HG02970 (cell line): ENCODE measurements around the gene NOS3.

ENCODE experiments used
- ATAC-seq: cut with Tn5 transposase; IDR thresholded peaks from one replicate; pipeline ENCODE4 v1.9.1; 2021; ENCODE audit warnings: mild to moderate bottlenecking, moderate library complexity, moderate number of reproducible peaks; ENCODE audit not compliant: unreplicated experiment, low FRiP score

The NOS3 gene

GRCh38 chr7:151053096-151053495, 62.3 kb downstream of the NOS3 start:
- ATAC-seq: no peak

- no peak for ATAC-seq
These were observed 62.9 kb downstream of the NOS3 start for GRCh38 chr7:151053751-151054150.

DNA sequence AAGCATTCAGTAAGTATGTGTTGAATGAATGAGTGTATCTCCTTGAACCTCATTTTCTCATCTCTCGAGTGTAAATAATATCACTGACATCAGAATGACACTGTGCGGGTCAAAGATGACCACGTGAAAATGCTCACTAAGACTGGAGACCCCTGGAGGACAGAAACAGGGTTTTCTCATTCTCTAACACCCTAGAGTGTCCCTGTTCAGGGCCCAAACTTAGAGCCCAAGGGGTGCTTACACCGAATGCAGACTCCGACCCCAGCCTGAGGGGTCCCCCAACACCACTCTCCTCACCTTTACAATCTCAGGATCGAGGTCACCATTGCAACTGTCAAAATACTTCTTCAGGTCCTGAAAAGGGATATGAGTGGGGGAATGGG, 65.5 kb downstream of the NOS3 start:
- ATAC-seq: no peak

DNA sequence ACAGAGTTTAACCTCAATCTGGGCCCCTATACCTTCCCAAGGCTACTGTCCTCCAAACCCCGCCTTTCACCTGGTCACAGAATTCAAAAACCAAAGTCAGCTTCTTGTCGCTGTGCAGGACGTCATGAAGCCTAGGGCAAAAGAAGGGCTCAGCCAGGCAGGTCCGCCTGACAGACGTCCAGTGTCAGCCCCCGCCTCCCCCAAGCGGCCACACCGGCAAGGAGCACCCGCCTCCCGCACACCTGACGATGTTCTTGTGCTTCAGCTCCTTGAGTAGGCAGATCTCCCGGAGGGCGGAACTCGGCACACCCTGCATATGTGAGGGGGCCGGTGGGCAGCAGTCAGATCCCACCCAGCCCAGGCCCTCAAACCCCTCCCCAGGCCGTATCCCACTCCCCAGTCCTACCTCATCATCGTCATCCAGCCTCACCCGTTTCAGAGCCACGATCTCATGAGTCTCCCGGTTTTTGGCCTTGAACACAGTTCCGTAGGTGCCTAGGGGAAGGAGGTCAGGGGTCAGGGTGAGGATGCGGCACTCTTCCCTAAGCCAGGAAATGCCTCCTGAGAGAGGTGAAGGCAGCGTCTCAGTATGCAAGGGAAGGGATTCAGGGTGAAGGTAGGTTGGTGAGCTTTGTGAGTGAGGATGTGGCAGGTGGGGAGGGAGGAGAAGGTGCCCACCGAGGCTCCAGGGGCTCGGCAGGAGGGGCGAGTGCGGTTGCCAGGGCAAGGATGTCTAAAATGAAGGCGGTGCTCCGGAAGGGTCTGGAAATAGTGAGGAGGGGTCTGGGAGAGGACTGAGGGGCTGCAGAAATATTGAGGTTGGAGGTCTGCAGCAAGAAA, 66.1 kb downstream of the NOS3 start:
- ATAC-seq: no peak

- peak; percentile 4 for ATAC-seq
These were observed 66.7 kb downstream of the NOS3 start, which contains the start of gene CDK5 for GRCh38 chr7:151057506-151057988. Gene CDK5 (minus strand): TSS chr7:151057897. CDS start chr7:151057848, 49 bp downstream.

- ATAC-seq: peak; percentile 84
These were observed 67.4 kb downstream of the NOS3 start for GRCh38 chr7:151057989-151058780.

DNA sequence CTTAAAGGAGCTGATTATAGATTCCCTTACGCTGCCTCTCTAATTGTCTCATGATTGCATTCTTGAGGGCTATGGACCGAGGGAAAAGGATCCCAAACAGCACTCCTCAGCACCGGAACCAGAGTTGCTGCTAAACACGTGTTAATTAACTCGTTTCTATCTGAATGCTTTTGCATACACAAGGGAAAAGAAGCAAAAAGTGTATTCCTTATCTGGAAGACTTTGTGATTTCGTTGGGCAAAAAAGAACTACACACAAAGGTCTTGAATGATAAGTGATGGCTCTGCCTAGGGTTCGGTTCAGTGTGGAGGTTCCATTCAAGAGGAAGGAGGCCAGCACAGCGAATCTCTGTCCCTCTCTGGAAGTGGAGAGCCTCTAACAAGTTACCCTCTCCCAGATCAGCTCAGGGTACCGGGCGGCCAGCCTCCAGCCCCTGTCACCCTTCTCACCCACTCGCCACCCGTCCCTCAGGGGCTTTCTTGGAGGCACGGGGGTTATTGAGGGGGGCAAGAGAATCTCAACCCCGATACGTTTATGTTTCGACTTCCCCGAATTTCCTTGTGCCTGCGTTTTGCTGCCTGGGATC, 68.1 kb downstream of the NOS3 start:
- ATAC-seq: no peak

GRCh38 chr7:151059367-151060112, 68.7 kb downstream of the NOS3 start, which contains the start of gene SLC4A2:
Gene SLC4A2 (plus strand): TSS chr7:151059589. CDS start chr7:151061988, 2,399 bp downstream.
- peak; percentile 39 for ATAC-seq

DNA sequence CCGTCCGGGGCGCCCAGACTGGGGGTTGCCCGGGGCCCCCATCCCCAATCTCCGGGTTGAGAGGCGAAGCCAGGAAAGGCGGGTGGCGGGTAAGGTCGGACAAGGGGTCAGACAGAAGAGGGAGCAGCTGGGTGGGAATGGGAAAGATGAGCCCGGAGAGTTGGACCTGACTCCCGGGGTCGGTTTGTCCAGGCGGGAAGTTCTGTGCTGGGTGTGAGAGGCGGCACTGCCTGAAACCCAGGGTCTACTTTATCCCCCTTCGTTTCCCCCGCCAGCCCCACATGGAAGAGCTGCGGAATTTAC, 69.2 kb downstream of the NOS3 start:
- ATAC-seq: no peak

GRCh38 chr7:151060416-151061212, 69.8 kb downstream of the NOS3 start:
- ATAC-seq: no peak

GRCh38 chr7:151061213-151062110, 70.6 kb downstream of the NOS3 start:
- no peak for ATAC-seq

DNA sequence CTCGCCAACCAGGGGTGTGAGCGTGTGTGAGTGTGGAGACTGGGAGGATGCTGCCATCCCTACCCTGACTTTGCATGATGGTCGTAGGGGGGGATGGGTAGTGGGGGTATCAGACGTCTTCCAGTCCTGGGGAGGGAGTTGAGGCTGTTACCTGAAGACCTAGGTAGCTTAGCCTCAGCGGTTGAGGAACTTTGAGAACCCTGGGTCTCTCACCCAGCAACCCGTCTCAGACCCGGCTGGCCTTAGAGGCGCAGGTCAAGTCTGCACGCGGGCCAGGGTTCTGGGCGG, 71.2 kb downstream of the NOS3 start:
- ATAC-seq: no peak

DNA sequence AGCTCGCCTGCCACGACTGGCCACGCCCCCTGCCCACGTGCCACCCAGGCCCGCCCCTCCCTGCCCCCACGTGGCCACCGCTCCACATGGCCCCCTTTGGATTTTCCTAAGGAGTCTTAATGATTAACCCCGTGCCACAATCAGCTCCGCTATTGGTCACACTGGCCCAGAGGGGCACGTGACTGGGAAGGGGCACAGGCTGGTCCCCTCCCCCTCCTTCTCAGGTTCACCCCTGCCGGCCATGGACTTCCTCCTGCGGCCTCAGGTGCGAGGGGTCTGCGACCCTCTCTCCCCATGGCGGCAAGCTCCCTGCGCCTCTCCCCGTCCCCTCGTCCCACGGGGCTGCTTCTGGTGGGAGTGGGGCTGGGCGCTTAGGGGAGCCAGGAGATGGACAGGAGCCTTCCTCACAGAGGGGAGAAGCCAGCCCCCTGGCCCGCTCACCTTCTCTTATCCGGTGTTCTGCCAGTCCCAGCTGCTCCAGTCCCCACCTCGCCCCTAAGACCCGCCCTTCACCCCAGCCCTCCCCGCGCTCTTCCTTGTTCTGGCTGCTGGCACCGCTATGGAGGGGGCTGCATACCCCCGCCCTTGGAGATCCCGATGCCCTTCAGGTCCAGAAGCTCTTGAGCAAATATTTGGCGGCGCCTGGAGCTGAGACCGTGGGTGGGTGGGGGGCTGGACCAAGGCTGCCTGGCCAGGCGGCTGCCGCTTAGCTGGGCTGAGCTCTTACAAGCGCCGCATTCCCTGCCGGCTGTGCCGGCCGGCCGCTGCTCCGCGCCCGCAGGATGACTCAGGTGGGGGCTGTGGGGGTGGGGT, 71.8 kb downstream of the NOS3 start:
- no peak for ATAC-seq

- ATAC-seq: no peak
These were observed 72.4 kb downstream of the NOS3 start for GRCh38 chr7:151063212-151063561.
